ENCODE results near the gene RHOBTB3.

RHOBTB3 gene

DNA sequence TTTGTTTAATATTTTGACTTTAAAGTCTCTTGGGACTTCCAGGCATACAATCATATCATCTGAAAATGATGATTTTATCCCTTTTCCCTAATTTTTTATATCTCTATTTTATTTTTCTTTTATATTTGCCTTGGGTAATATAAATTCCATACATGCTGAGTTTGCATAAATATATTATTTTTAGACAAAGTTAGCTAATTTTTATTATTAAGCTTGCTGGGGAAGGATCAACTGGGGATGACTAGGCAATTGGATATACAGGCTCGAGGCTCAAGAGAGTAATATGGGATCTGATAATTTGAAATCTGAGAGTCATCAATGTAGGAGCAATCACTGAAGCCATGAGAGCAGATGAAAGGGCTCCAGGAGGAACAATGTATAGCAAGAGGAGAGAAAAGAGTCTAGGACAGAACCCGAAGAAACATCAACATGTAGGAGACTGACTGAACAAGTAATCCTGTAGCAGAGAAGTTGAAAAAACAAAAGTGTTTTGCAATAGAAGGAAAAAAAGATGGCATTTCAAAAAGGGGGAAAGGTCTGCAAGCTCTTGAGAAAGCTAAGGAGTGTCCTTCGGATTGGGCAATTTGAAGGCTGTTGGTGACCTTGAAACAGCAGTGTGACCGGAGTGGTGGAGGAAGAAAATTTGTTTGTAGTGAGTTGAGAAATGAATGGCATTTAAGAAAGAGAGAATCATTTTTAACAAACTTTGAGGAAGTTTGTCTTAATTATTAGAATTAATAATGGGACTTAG lies 17.0 kb upstream of the RHOBTB3 start:
- no peak for DNase-seq (ENCODE audit: low spot score)

- DNase-seq (ENCODE audit: low spot score): no peak
These were observed 15.2 kb upstream of the RHOBTB3 start for GRCh38 chr5:95715799-95716461.

DNA sequence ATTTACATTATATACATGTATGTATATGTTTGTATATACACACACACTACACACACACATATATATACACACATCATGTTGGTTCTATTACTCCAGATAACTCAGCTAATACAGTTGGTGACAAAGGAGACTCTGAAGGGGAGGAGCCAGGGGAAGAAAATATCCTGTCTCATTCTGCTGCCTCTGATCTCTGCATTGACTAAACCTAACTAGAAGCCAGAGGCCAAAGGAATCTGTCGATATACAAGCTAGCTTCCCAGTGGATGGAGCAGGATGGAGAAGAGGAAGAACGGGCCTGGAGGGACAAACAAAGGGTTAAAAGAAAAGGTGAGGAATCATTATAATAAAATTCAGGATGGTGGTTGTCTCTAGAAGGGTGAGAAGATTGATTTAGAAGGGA lies 13.7 kb upstream of the RHOBTB3 start:
- DNase-seq (ENCODE audit: low spot score): no peak

DNA sequence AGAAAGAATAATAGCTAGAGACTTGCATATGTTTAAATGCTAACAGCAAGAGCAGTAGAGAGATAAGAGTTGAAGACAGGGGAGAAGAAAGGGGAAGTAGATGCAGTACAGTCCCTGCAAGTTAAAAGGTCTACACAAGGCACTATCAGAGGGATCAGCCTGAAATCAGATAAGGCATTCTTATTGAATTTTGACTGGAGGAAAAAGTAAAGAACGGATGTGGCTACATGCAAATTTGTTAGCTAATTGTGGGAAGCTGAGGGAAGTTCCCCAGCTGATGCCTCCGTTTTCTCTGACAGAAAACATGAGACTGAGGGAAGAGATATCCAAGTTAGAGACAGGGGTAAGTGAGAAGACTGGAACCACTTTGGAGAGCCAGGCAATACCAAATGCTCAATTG lies 12.9 kb upstream of the RHOBTB3 start:
- DNase-seq (ENCODE audit: low spot score): no peak

GRCh38 chr5:95718738-95719137 lies 12.4 kb upstream of the RHOBTB3 start:
- DNase-seq (ENCODE audit: low spot score): no peak

DNA sequence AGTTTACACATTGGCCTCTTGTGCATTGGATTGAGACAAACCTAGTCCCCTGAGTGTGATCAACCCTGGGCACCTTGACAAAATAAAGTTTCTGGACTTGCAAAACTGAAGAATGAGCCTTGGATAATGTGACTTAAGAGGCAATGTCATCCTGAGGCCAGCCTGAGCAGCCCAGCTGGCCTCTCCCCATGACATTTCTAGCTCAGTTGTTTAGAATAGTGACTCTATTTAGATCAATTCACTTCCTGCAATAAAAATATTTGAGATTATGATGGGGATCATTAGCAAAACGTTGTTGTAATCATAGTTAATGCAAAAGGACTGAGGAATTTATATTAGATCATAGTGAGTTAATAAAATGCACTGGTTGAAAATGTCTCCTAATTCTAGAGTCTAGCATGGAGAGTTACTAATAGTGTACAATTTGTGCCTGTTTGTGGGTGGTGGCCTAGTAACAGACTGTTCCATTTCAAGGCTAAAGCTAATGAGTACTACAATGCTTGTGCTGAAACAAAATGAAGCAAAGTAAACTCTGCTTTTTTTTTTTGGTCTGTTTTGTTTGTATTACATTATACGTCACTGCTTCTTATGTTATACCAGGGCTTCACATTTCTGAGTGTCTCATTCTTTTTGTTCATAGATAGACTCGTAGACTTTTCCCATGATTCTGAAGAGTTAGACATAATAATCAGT lies 10.9 kb upstream of the RHOBTB3 start:
- DNase-seq (ENCODE audit: low spot score): no peak

- DNase-seq (ENCODE audit: low spot score): no peak
These were observed 9.4 kb upstream of the RHOBTB3 start for GRCh38 chr5:95721582-95722295.

DNA sequence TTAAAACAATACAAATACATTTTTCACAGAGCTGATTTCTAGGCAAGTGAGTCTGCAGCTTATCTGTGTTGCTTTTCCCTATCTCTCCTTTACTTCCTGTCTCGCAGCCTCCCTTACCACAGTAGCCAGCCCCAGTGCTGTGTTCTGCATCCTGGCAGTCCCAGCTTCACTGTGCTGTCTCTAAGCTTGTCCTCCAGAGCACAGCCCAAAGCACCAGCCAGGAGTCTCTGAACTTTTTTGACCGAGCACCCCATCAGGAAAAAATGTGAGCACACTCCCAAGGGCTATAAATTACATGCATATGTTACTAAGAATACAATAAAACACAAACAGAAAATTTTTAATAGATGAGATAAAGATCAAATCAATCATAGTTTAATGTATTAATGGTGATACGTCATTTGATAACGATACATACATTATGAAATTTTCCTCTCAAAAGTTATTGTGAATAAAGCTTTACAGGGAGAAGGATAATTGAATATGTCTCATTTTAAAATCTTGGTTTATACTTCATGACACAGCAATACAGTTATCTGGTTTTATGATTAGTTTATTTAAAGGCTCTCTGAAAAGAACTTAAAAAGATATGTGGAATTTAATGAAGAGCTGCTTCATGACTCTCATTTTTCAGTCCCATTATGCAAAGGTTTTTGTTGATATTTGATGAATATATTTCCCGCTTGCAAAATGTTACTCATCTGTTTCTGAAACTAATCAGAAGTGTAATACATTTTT lies 7.3 kb upstream of the RHOBTB3 start:
- DNase-seq (ENCODE audit: low spot score): no peak

- no peak for DNase-seq (ENCODE audit: low spot score)
These were observed 5.9 kb upstream of the RHOBTB3 start for GRCh38 chr5:95725071-95725820.

DNA sequence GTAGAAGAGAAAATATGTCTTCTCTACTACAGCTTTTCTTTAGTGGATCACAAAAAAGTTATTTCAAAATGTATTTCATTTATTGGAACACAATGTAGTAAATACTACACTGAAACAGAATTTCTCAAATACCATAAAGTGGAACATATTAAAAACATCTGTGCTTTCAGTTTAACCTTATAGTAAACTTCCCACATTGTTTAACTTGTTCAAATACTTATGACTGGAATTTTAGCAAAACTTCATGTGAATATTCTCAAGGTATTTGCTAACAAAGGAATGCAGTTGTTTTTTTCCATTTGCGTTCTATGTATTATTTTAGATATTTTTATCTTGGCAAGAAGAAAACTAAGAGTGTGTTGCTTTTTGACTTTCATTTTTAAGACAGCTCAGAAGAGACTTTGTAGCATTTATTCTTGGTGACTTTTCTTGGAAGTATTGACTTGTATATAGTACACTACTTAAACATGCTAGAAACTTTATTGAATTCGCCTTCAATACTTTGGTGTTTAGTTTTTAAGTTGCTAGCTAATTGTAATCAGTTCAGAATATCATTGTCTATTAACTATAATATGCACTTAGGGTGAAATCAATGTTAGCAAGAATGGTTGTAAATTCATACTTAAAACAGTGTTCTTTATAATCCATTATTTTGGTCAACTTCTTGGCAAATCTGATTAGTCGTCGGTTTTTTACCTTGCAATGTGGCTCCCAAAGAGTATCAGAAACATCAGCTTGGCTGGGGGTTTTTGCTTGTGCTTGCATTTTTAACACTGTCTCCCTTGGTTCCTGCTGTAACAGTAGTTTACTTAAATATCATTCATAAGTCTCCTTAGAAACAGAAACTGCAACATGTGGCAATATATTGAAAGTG lies 5.0 kb upstream of the RHOBTB3 start:
- no peak for DNase-seq (ENCODE audit: low spot score)

- no peak for DNase-seq (ENCODE audit: low spot score)
These were observed 4.0 kb upstream of the RHOBTB3 start for GRCh38 chr5:95726811-95727763.

- no peak for DNase-seq (ENCODE audit: low spot score)
These were observed 3.4 kb upstream of the RHOBTB3 start for GRCh38 chr5:95727764-95728191.

- DNase-seq (ENCODE audit: low spot score): no peak
These were observed 2.5 kb upstream of the RHOBTB3 start for GRCh38 chr5:95728494-95729114.

DNA sequence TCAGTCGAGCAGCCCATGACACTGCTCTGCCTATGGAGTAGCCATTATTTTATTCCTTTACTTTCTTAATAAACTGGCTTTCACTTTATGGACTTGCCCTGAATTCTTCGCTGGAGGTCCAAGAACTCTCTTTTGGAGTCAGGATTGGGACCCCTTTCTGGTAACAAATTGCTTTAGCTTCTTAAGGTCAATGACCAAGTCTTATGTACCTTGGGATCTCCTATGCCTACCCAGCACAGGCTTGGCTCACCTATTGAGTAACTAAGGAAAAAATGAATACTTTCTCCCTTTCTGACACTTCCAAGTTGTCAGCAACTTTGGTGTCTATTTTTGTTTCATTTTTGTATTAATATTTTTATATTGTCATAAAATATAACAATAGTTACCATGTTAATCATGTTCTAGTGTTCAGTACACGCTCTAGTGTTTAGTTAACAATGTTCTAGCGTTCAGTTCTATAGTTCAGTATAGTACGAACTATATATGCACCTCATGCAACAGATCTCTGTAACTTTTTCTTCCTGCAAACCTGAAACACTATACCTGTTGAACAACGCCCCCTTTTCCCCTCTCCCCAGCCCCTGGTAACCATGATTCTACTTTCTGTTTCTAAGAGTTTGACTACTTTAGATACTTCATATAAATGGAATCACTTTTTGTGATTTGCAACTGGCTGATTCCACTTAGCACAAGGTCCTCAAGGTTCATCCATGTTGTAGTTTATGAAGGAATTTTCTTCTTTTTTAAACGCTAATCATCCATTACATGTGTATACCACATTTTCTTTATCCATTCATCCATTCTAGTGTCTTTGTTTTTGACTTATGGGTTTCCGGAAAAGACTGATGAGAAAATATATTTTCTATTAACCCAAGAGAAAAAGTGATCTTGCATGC lies 1.8 kb upstream of the RHOBTB3 start:
- DNase-seq (ENCODE audit: low spot score): no peak

DNA sequence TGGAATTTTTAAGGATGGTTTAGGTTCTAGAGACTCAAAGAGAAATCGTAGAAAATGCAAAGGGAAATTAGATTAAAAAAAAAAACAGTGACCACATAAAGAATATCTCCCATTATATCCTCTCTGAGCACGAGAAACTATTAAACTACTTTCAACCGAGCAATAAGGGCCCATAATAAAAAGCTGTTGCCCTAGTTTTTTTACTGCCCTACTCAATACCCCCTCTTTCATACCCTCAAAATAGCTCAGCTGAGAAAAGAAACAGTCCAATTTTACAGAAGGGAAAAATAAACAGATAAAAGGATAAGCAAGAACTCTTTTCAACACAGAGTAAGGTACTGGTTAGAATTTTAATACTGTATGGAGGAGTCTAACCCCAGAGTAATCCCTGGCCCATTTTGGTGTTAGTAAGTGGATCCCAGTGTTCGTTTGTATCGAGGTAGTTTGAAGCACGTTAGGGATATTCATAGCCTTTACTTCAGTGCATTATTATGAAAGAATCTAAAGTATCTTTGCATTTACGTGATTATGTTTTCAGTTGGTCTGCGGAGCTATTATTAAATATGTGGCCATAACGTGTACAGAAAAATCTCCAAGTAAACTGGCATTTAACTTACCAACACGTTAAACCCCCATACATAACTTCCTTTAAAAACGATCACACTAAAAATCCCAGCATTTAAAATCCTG lies 980 bp upstream of the RHOBTB3 start:
- no peak for DNase-seq (ENCODE audit: low spot score)

All from iPS-NIHi11 (cell line).